ENCODE measurements around the gene CRKL.

The CRKL gene

DNA sequence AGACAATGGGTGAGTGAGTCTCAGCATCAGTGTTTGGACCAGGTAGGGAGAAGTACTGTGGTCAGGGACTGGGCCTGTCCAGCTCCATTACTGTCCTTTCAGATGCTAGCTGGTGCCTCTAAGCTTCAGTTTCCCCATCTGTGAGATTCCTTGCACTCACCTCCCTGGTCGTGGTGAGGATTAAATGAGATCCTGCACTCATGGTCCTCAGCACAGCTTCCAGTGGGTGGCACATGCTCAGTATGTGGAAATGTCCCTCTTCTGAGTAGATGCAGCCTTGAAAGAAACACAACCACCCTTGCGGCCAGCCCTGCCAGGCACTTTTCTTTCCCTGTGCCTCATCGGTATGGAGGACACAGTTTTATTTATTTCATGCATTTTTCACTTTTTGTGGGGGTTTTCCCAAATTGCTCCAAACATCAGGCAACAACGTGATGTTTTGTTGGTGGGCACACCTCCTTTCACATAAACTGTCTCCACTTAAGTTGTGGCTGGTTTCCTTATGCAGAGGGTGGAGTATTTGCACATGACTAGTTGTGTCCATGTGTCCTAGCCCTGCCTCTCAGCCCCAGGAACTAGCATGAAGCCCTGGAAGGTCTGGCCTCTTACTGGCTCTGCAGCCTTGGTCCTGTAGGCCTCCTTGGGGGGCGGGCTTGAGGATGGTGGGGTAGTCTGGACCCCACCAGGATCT, 66.0 kb downstream of the CRKL start:
- no peak for DNase-seq

DNA sequence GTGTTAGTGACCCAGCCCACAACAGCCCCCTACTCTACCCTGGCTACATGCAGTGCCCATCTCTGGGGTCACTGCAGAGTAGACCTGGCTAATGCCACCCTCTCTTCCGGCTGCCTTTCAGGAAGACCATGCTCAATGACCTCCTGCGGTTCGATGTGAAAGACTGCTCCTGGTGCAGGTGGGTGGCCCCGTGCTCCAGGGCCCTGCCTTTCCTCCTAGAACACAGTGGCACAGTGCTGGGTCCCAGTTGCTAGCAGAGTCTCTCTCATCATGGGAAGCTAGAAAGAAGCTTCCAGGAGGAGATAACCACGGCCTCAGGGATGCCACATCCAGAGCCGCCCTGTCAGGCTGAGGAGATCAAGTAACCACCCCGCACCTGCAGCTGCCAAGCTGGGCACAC, 68.5 kb downstream of the CRKL start:
- DNase-seq, result no peak

DNA sequence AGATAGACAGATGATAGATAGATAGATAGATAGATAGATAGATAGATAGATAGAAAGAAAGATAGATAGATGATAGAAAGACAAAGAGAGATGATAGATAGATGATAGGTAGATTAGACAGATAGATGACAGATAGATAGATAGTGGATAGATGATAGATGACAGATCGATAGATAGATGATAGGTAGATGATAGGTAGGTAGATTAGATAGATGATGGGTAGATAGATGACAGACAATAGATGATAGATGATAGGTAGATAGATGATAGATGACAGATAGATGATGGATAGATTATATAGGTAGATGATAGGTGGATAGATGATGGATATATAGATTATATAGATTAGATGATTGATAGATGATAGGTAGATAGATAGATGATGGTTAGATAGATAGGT, 69.2 kb downstream of the CRKL start:
- no peak for DNase-seq

DNA sequence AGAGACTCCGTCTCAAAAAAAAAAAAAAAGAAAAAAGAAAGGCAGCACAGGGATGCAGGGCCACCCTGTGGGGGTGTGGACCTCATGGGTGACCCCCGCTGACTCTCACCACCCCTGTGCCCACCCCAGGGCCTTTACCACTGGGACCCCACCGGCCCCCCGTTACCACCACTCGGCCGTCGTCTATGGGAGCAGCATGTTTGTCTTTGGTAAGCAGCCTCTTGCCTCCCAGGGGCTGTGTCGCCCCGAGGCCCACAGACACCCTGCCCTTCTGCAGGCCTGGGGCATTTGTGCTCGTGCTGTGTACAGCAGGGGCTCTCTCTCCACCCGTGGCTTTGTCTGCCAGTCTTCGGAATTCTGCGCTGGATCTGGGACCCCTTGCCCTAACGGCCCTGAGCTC, 70.2 kb downstream of the CRKL start:
- DNase-seq, result no peak

DNA sequence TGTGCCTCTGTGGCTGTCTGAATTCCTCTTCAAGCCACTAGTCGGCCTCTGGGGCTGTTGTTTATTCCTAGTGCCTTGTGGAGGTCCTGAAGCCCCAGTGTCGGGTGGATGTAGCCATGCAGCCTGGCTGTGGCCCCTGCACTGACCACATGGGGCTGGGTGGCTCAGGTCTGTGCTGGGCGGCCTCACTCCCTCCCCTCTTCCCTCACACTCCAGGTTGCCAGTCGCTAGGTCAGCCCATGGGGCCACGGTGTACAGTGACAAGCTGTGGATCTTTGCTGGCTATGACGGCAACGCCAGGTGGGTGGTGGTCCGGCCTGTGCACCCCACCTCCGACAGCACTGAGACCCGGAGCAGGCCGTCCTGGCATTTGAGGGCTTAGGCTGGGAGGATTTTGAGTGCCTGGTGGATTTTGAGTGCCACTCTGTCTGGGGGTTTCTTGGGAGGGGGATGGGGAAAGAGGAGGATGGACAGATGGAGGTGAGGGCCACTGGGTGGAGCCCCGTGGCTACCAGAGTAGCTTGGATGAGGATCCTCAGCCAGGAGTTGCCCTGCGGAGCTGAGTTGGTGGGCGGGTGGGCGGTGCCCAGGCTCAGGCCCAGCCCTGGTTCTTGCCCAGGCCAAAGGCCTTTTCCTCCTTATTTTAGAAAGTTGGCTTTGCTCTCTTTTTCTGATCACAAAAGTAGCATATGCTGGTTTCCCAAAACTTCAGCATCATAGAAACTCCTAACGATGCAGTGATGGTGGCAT, 71.5 kb downstream of the CRKL start:
- DNase-seq, result no peak

DNA sequence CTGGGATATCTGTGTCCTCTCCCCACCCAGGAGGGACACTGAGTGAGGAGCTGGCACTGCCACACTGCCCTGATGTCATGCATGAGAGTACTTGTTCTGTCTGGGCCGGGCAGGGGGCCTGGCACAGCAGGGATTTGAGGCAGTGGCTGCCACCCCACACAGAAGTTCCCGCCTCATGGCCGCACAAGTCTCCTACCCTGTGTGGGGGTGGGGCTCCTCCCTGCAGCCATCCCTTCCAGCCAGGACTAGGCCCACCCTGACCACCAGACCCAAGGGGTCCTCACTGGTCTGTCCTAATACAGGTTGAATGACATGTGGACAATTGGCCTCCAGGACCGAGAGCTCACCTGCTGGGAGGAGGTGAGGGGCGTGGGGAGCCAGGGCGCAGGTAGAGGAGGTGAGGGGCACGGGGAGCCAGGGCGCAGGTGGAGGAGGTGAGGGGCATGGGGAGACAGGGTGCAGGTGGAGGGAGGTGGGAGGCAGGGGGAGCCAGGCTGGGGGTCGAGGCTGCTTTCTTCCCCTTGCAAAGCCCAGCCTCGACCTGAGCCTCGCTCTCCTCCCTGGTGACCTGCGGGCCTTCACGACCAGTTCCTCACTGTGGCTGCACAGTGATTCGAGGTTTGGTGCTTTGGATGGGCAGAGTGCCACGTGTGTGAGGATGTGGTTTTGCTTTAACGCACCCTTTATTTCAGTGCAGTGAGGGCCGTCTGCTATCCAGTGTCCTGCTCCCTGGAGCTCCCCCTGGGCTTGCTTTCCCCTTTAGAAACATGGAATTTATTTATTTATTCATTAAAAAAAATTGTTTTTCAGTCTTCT, 72.3 kb downstream of the CRKL start:
- no peak for DNase-seq

DNA sequence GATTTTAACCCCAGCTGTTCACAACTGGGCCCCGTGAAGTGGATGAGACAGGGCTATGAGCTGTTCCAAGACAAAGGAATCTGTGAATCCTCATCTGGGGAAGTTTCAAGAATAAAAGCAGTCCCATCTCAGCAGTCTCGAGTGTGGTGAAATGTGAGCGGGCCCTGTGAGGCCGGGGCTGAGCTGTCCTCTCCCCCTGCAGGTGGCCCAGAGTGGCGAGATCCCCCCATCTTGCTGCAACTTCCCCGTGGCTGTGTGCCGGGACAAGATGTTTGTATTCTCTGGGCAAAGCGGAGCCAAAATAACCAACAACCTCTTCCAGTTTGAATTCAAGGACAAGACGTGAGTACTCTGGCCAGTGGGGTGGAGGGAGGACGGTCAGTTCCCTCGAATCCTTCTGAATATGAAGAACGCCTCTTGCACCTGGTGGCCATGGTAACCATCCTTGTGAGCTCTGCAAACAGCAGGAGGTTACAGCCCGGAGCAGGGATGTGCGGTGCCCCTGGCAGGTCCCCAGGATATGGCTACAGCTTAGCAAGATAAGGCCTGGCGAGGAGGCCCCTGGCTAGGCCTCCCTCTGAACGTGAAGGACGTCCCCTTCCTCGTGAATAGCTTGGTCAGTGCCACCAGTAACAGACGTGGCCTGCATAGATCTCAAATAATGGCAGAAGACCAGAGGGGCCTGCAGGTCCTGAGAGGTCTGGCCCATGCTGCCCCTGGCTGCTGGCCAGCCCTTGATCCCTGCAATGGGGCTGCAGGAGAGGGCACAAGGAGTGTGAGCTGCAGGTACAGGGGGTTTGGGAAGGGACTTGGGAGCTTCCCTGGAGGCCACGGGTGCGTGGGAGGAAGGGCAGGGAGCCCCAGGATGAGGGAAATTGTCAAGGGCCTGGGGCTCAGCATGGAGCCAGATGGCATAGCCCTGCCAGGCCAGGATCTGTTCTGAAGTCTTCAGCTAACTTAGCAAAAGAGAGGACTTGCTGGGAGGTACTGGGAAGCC, 73.3 kb downstream of the CRKL start:
- no peak for DNase-seq

DNA sequence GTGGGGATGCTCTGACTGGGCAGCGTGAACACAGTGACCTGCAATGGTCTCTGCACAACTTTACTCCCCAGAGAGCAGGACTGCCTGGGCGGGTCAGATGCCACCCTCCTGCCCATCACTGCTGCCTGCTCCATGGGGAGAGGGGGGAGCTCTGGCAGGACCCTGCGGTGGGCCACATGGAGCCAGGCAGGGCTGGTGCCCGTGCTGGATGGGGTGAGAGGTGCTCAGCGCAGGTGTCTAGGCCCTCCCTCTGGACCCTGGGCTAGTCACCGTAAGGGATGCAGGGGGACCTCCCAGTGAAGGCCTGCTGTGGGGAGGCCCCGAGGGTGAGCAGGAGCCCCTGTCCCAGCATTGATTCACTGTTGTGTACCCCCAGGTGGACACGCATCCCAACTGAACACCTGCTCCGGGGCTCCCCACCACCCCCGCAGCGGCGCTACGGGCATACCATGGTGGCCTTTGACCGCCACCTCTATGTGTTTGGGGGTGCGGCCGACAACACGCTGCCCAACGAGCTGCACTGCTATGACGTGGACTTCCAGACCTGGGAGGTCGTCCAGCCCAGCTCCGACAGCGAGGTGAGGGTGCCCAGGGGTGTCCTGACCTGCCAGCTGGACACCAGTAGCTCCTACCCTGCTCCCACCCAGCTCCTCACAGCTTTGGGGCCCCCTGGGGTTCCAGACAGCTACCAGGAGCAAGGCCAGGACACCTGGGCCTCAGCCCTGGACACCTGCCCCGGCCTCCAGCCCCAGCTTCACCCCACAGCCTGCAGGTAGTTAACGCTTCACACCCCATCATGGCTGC, 74.2 kb downstream of the CRKL start:
- no peak for DNase-seq

DNA sequence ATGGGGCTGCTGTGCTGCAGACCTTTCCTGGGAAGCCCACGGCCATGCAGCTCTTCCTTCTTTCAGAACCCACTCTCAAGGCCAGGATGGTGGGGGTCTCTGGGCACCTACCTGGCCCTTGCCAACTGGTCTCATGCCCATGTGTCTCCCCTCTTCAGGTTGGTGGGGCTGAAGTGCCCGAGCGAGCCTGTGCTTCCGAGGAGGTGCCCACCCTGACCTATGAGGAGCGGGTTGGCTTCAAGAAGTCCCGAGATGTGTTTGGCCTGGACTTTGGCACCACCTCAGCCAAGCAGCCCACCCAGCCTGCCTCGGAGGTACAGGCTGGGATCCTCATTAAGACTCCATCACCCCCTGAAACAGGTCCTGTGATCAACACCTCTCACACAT, 74.8 kb downstream of the CRKL start:
- DNase-seq, result no peak

DNA sequence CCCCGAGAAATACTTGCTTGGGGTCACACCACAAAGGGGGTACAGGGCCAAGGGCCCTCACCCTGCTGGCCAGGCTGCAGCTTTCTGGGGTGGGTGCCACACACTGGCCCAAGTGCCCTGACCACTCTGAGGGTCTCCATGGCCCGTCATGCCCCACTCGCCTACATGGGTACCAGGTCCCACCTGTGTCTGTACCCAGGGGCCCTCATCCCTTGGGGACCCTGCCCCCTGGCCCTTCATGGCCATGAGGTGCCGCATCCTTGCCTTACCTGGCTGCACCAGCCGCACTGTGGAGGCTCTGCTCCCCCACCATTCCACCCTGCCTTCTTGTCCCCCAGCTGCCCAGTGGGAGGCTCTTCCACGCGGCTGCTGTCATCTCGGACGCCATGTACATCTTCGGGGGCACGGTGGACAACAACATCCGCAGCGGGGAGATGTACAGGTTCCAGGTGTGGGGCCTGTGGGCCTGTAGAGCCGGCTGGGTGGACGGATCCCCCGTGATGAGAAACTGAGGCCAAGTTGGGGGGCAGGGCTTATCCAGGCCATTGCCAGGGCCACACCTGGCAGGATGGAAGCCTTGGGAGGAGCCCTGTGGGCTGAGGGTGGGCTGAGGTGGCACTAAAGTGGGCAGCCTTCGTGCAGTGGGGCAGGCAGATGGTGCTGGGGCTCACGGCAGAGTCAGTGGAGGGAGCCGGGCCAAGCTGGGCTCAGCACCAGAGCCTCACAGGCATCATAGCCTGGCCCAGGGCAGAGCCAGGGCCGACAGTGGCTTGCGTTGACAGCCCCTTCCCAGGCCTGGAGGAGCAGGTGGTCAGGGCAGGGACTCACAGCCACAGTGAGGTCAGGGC, 75.5 kb downstream of the CRKL start:
- DNase-seq, result no peak

DNA sequence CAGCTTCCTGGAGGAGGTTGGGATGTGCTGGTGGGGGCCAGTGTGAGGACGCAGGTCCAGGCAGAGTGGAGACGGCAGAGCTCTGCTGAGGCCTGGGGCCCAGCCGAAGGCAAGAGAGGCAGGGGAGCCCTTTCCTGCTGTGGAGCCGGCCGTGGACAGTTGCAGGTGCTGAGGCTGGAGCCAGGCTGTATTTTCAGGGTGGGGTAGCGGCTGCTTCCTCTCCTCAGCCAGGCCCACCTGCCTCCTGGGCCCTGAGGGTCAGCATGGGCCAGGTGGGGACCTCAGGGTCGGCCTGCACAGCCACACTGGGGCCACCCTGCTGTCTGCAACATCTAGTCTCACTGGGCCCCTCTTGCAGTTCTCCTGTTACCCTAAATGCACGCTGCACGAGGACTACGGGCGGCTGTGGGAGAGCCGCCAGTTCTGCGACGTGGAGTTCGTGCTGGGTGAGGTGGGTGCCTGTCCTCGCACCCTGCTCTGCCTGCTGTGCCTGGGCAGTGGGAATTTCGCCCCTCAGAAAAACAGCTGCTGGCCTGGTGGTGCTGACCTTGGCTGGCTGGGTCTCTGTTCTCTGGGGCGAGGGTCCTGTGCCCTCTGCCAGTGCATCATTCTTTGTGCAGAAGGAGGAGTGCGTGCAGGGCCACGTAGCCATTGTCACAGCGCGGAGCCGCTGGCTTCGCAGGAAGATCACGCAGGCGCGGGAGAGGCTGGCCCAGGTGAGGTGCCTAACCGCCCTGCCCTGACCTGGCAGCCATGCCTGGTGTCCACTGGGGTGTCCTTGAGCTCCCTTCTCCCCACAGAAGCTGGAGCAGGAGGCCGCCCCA, 76.3 kb downstream of the CRKL start:
- no peak for DNase-seq

DNA sequence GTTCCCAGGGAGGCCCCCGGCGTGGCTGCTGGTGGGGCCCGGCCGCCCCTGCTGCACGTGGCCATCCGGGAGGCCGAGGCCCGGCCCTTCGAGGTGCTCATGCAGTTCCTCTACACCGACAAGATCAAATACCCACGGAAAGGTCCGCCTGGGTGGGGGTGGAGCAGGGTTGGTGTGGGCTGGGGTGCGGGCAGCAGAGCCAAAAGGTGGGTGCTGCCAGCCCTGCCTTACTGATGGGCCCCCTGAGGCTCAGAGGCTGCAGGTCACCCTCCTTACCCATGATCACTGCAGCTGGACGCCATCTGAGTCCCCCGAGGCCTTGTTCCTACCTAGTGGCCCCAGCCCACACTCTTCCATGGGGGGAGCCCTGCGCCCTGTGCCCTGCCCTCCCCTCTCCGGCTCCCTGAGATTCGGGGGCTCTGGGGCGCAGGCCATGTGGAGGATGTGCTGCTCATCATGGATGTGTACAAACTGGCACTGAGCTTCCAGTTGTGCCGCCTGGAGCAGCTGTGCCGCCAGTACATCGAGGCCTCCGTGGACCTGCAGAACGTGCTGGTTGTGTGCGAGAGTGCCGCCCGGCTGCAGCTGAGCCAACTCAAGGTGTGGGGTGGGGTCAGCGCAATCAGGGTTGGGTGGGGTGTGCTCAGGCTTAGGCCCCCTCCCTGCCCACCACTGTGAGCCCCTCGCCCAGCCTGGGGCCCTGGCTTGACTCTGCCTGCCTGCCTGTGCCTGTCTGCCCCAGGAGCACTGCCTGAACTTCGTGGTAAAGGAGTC, 77.1 kb downstream of the CRKL start:
- no peak for DNase-seq

DNA sequence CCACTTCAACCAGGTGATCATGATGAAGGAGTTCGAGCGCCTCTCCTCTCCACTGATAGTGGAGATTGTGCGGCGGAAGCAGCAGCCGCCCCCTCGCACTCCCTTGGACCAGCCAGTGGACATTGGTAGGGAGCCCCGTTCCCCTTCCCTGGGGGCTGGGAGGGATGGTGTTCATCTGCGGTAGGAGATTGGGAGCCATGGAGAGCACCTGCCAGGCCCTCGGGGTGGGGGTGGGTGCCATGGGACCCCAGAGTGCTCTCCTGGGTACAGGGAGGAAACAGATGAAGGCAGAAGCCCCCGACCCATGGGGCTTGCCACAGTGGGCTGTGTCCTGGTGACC, 77.7 kb downstream of the CRKL start:
- no peak for DNase-seq

DNA sequence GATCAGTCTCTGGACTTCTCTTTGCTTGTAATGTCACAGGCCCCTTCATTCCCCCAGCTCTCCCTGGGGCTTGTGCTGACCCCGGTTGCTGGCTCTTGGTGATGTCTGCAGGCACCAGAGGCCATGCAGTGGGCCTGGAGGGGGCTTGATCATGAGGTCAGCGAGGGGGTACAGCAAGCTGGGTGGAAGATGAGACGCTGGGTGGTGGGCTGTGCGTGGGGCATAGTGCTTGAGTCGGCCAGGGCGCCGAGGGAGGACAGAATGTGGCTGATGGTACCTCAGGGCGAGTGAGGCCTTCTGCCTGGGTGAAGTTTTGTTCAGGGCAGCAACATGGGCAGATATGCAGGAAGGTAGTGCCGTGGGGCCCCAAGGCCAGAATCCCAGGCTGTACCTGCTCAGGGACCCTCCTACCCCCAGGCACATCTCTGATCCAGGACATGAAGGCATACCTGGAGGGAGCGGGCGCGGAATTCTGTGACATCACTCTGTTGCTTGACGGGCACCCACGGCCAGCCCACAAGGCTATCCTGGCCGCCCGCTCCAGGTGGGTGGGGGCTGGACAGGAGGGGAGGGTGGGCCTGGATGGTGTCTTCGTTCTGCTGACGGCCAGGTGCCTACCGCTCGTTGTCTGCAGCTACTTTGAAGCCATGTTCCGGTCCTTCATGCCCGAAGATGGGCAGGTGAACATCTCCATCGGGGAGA, 78.3 kb downstream of the CRKL start:
- no peak for DNase-seq

DNA sequence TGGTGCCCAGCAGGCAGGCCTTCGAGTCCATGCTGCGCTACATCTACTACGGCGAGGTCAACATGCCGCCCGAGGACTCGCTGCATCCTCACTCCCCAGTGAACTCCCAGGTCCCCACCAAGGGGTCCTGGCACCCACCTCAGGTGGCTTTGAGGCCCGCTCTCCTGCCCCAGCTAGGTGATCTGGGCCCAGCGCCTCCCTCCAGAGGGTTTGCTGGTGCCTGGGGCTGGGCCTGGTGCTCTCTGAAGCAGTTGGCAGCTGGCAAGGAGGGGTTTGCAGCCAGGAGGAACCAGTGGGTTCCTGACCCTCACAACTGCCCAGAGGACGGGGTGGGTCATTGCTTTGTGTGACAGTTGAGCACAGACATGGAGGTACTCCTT, 78.8 kb downstream of the CRKL start:
- DNase-seq, result no peak

DNA sequence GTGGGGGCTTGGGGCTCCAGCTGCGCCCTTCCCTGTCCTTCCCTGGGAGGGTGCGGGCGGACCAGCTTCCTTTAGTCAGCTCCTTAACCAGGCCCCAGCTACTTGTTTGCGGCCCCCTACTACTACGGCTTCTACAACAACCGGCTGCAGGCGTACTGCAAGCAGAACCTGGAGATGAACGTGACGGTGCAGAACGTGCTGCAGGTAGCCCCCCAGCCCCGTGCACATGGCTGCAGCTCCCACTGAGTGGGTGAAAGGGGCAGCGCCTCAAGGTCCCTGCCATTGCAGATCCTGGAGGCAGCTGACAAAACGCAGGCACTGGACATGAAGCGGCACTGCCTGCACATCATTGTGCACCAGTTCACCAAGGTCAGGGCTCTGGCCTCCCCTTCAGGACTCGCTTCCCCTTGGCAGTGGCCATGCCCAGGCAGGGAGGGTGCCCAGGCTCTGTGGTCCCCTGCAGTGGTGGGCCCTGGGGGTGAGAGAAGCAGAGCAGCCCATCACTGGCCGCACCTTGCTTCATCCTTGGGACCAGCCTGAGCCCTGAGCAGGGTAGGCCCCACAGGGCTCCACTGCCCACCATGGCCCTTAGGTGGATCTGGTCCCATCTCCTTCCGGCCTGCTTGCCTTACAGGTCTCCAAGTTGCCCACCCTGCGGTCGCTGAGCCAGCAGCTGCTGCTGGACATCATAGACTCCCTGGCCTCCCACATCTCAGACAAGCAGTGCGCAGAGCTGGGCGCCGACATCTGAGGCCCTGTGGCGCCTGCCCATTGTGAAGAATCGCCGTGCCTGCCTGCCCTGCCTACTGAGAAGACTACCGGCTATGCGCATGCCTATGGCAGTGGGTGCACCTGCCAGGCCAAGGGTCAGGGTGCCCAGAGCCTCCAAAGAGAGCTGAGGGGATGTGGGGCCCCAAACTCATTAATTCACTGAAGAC, 79.7 kb downstream of the CRKL start:
- DNase-seq, result peak; percentile 19

DNA sequence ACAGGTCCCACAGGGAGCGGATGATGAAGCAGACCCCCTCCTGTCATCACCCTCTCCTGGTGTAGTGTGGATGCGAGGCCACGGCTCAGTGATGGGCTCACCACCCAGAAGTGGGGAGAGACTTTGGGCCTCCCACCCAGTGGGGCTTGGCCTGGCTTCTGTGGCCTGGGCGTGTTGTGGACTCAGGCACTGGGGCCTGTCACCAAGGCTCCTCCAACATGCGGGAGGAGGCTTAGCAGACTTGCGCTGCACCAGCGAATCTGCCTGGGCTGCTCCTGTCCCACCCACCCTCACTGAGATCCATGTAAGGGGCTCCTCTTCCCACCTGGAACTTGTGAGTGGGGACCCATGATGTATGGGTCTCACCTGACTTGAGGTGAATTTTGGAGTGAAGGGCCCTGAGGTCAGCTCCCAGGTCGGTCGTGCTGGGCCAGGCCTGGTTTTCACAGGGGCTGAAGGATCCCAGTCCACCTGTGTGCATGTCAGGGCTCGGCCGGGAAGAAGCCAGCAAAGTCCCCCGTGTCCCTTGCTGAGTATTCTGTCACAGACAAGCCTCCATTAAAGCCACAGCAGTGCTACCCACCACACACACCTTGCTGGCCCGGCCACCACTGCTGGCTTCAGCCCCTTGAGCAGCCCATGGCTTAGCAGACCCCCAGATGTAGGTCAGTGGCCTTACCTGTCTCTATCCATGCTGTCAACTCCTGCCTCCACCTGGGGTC, 80.5 kb downstream of the CRKL start:
- no peak for DNase-seq
